Right lung (tissue), 5 donors: ENCODE data around the gene SMYD3. TPM values are rescaled to one million over a fixed set of nuclear protein-coding genes. Genes with fewer than 3 reads are reported as not detected.

Source experiments
- DNase-seq, 2 donors: peaks; one replicate each; pipeline ENCODE4 v3.0.0-alpha.2; 2013
- polyA plus RNA-seq, 5 donors: library from polyadenylated mRNA; unstranded; fragments of 120-200 nt; gene quantifications; one replicate each; pipeline versions ENCODE4 v1.2.1 to v1.2.3, GENCODE V29; 2013; ENCODE audit warnings: inconsistent platforms in 1 of 5, low replicate concordance in 1 of 5; ENCODE audit not compliant: insufficient read length in 5 of 5, insufficient read depth in 1 of 5

Gene SMYD3
- polyA plus RNA-seq, 5 donors: 20.9 to 28.5 (median 24.4) TPM

DNA sequence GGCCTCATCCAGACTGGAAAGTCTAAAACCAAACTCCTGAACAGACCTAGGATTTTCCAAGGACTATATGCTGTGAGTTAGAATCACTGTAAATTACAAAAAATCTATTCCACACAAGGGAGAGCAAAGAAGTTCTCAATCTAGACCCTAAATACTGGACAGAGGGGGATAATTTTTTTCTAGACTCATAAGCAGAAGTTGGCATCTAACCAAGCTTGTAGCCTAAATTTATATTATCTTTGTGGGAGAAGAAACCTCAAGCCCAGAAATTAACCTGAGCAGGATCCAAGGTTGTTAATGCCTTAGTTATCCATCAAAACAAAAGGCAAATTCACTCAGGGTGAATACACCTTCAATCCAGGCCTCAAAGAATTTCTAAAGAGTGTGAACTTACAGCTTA is 290.2 kb downstream of the SMYD3 start:
- DNase-seq: no peak

DNA sequence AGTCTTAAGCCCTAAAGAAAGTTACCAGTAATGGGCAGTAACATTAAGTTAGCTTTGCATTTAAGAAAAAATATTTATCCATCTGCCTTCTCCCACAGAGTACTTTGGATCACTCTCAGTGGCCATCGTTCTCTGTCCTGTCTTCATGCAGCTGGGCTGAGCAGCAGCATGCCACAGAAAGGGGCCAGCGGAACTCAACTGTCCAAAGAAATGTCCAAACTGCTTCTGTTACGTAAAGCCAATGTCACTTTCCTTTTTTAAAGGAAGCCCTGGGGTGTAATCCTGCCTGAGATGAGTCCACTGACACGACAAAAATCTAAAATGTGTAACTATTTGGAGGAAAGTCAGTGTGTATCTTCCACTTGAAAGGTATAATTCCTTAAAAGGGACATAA is 291.6 kb downstream of the SMYD3 start:
- no peak for DNase-seq

DNA sequence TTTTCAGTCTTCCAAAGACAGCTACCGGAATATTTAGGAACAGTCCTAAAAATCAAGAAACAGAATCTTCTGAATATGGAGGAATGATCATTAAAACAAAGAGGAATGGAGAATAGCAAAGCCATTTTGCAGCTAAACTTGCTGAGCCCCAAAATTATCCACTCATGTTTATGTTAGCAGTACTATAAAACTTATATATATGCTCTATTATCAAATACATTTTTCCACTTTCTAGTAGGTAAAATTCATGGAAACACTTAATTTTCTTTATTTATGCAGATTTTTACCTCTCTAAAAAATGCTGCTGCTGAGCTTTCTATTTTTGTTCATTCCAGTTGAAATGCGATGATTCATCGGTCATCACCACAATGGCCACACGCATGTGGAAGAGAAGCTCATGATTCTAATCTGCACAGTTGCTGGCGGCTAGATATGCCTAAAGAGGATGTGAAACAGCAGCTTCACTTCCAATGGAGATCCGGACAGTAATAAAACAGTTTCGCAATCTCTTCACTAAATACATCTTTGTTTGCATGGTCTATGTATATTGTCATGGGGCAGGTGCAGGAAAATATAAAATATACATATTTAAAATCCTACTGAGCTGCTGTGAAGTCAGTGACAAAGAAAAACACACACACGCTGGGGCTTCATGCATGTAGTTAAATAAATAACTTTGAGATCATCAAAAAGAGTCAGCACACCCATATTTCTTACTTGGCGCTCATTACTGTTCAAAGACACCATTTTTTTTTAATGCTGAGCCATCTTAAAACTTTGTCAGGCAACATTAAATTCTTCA is 292.2 kb downstream of the SMYD3 start:
- DNase-seq: peak in 1 of 2 donors; percentile 30

DNA sequence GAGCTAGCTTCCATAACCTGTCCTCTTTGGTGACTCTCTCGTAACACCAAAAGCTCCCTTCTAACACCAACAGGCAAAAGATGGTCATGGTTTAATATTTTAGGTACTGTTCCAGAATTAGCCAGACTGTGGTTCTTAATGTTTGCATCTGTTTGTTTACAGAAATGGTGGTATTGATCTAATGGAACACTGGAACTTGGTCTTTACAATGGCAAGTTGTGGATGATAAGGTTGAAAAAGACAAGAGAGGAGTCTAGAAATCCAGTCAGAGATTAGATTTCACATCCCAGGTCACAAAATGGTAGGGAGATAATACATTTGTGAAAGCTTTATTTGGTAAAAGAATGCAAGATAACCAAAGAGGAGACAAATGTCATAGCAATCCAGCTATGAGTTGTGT is 293.1 kb downstream of the SMYD3 start:
- no peak for DNase-seq

DNA sequence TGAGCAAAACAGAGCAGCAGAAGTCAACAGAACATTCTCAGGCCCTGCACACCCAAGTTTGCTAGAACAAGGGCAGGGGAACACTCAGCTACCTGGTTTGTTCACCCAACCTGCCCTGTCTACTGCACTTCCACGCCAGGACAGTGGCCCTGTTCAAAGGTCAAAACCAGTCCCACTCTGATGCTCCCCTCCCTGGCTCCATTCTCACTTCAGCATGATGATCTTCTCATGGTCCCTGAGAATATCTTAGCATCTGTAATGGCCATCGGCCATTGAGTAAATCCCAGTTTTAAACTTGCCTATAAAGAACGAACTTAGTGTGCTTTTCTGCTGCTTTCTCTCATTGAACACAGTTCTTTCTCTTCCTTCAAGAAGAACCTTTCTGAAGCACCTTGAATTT is 293.6 kb downstream of the SMYD3 start:
- no peak for DNase-seq

DNA sequence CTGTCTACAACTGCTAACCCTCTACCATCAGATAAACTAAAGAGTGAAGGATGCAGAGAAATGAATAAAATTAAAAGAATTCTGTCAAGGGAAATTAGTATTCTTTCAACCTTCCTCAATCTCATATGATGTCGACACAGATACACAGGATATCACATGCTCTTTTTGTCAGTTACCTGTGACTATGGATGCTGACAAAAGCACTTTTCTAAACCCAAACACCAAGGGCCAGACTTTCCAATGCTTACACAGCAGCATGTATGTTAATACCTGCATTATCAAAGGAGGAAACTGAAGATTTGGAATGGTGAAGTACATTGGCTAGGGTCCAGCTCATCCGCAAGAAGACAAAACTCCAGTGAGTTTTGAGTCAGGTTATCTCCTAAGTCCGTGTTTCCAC is 294.0 kb downstream of the SMYD3 start:
- DNase-seq: no peak

DNA sequence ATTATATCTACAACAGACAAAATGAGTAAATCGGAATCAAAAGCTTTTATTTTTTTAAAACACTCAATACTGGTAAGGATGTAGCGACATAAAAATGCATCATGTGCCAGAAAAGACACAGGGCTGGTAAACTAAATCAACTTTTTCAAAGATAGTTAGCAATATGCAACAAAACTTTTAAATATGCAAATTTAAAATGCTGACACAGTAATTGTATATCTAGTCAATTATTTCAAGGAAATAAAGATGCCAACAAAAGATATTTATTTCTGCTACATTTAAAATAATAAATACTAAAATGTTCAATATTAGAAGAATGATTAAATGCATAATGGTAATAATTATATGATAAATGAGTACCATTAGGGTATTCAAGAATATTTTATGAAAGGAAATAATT is 295.1 kb downstream of the SMYD3 start:
- no peak for DNase-seq

DNA sequence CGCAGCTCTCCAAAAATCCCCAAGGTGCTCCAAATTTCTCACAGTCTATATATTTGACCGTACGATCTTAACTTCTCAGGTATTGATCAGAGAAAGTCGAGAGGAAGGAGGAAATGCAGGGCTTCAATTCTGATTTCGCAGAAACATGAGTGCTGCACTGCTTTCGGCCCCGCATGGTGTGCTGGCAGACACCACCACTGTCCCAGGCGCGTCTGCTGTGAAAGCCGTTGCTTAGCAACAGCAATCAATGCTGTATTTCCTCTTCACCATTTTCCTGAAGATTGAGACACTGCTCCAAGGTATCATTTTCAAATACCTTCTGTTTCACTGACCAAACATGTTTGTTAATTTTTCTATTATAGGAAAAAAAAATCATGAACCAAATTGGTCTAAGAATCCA is 296.3 kb downstream of the SMYD3 start:
- no peak for DNase-seq

DNA sequence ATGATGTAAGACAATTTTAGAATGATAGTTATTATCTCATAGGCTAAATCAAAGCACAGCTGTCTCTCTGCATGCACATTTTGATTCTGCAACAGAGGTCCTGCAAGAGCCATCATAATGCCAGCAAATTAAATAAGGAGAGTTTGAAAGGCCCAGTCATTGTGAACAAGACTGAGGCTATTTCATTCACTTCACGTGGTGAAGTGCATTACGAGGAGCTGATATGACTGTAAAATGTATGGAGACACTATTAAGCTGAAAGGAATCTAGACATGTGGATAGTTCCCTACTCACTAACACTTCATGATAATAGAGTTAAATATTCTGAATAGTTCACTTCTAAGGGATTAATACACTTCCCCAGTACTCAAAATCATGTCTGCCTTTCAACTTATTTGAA is 299.0 kb downstream of the SMYD3 start:
- DNase-seq: no peak

DNA sequence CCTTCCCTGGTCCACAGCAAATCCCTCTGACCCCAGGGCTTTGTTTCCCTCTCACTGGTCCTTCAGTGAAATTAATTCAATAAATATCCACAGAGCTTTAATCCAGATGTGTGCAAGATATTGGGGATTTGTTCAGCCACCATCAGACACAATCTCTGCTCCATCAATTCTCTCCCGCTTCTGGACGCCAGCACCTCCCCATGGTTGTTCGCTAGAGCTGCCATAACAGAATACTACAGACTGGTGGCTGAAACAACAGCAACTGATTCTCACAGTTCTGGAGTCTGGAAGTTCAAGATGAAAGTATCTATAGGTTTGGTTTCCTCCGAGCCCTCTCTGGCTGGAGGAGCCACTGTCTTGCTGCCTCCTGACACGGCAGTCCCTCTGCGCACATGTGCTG is 303.9 kb downstream of the SMYD3 start:
- no peak for DNase-seq

DNA sequence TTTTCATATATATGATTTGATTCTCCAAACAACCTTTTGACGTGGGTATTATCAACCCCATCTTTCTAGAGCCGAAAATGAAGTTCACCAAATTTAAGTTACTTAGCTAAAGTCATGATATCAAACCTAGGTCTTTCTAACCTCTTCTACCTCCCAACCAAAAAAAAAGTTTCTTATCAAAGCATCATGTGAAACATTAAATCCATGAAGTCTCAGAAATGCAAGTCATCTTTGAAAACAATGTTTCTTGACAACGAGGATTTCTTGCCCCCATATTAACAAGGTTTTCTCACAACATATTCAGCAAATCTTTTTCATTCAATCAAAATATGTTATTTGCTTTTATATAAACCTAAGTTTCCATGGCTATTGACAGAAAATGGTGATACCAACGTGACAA is 306.3 kb downstream of the SMYD3 start:
- DNase-seq: no peak

DNA sequence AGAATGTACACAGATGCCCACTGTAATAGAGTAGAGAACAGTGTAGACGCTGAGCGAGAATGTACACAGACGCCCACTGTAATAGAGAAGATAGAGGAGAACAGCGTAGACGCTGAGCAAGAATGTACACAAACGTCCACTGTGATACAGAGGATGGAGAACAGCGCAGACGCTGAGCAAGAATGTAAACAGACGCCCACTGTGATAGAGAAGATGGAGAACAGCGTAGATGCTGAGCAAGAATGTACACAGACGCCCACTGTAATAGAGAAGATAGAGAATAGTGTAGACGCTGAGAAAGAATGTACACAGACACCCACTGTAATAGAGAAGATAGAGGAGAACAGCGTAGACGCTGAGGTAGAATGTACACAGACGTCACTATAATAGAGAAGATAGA is 306.9 kb downstream of the SMYD3 start:
- no peak for DNase-seq

DNA sequence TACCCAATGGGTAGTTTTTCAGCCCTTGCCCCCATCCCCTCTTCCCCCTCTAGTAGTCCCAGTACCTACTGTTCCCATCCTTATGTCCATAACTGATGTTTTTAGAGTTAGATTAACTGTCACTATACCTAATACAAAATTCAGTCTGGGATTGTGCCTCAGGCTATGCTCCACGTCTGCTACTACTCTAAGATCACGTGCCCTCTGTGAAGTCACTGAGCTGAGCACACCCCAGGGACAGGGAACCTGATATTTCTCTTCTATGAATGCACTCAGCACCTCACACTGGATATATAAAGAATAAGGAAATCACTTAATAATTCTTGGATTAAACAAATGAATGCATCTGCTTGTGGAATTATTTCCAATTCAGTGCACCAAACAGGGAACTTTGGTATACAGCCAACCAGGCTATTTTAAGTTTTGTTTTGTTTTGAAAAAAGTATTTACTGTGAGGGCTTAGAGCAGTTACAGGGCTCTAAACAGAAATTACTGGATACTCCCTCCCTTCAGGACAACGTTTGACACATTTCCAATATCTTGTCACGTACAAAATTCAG is 307.9 kb downstream of the SMYD3 start:
- no peak for DNase-seq

DNA sequence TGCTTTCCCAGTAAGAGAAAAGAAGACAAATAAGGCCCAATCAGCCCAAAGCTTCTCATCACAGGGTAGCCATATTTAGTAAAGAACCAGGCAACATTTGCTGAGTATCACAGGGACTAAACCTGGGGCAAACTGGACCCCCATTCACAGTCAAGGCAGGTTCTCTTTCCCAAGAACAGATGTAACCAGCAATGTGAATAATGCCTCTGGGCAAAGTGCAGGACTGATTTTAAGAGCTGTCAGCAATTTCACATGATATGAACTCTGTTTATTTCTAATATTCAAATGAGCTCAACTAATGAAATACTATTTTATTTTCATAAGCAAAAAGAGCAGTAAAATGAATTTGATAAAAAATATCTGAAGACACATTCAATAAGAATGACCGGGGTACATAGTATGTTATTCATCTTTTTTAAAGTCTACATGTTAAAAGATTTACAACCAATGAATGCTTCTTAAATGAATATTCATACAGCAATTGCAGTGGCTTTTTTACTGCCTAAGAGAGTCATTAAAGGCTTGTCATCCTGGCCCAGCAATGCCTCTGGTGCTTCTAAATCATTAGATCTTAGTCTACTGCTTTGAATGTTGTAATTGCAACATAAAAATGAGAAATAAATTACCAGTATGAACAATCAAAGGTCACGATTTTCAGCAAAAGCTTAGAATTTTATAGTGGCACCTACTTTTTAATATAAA is 308.8 kb downstream of the SMYD3 start:
- DNase-seq: no peak

DNA sequence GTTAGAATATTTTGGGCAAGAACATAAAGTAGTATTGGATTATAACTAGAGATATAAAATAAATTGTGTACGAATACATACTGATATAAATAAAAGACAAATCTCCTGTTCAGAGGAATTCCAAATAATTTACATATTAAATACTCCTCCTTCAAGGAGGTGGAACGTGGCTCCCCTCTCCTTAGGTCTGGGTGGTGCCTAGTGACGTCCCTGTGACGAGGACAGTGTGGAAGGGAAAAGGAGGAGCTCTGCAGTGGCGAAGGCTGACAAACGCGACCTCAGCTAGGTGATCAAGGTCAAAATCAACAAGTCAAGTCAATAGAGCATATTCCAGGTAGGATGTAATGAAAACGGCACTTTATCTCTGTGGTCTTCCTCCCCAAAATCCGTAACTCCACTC is 310.0 kb downstream of the SMYD3 start:
- no peak for DNase-seq

DNA sequence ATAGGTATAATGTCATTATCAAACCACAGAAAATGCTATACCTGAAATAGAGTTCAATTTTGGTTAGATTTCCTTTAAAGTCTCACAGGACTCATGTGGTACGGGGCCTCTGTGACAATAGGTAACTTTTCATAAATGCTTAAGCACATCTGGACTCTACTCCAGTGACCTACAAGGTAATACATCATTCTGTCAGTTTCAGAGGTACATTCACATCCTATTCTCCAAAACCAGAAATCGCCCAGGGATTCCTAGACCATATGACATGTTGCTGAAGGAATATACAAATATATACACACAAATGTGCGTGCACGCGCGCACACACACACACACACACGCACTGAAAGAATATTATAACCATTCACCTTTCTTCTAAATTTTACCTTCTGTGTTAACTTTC is 311.8 kb downstream of the SMYD3 start:
- no peak for DNase-seq

DNA sequence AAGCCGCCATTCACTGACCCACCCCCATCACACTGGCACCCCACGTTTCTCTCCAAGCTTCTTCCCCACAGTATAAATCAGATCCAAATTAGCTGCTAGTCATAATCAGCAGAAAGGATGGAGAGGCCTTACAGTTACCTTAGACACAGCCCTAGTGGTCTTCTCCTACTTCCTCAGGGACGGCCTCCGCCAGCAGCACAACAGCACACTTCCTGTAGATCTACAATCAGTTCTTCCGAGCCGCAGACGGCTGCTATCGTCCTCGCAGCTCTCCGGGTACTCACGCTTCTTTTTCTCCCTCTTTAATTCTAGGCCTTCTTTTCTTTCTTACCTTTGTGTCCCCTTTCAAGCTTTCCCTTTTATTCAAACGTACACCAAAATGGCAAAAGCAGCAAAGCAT is 313.5 kb downstream of the SMYD3 start:
- no peak for DNase-seq

DNA sequence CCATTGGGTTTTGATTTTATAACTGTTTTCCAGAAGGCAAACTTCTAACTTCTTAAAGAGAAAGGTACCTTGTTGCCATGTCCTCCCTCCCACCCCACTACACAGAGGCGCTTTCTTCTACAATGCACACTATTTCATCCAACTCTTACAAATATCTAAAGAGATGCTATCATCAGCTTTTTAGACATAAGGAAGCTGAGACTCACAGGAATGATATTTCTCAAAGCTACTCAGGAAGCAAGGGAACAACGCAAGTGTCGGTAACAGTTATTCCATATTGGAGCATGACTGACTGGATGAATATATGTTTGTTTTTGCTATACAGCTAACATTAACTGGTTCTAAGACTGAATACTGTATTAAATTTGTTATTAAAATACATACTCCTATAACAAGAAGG is 318.0 kb downstream of the SMYD3 start:
- DNase-seq: no peak

DNA sequence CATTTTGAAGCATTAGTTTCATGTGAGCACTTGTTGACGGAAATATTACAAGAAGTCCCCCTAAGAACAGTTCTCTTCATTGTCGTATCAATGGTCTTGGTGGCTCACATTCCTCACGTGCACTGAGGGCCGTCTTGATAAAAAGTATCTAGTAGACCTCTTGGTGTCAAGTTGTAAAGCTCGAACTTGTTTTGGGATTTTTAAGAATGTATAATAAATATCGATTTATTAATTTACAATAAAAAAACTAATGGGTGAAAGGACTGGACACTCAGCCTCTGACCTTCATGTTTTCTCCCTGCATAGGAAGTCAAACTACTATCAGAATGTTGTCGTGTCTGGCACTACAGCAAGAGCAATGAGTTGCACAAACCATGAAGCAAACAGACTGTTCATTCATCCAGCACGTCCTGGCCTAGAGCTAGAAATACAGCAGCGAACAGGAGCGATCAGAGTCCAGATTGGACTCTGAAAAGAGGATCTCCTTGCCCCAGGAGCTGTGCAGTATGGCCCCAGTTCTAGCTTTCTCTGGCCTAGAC is 319.2 kb downstream of the SMYD3 start:
- DNase-seq: no peak

DNA sequence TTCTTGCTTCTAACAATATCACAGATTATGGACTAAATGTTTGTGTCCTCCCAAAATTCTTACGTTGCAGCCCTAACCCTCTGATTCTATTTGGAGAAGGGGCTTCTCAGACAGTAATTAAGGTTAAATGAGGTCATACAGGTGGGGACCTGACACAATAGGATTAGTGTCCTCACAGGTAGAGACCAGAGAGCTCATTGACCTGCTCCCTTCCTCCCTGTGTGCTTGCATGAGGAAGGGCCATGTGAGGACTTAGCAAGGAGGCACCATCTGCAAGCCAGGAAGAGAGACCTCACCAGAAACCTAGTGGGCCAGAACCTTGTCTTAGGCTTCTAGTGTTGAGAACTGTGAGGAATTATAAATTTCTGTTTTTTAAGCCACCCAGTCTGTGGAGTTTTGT is 322.6 kb downstream of the SMYD3 start:
- DNase-seq: no peak

DNA sequence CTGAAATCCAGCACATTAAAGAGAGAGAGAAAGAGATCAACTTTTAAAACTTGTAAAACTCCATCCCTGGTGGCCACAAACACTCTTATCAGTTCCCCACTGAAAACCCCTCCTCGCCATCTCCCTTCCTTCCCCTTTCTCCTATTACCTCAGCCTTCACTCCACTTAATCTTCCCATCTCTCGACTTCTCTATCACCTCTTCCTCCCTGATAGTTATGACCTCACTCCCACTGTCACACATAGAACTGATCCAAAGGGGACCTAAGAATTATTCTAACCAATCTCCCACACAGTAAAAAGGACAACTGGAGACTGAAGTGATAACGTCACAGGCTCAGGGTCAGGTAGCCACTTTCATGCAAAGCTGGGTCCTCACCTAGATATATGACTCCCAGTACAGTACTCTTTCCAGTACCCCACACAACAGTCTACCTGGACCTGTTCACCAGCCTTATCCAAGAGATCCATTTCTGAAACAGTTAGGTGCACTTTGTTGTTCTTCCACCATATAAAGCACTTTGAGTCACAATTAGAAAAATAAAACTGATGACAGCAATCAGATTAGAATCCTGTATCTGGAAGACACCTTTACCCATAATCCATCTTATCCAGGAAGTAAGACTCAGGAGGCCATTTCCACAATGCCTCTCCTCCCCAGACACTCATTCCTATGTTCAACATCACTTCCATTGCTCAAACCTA is 324.8 kb downstream of the SMYD3 start:
- DNase-seq: no peak

DNA sequence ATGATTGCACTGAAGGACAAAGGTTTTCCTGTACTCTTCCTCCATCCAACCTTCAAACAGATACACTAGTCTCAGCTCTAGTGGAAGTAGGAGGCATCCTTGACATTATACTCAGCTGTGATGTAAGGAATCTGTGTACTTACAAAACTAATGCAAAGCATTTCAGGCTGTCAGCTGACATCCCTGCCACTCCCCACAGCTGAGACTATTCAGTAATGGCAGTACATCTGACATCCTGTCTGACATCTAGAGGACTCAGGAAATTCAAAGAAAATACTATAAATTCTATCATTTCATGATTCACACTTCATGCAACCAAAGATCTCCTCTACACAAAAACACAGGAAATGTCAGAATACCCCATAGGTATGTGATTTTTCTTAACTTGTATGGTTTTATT is 325.8 kb downstream of the SMYD3 start:
- DNase-seq: no peak
